HG03103 (cell line): ENCODE results near the gene CYP24A1.

Experiments
- ATAC-seq: cut with Tn5 transposase; IDR thresholded peaks from one replicate; pipeline ENCODE4 v1.9.1; 2021; ENCODE audit warnings: low read depth; ENCODE audit not compliant: unreplicated experiment

Gene CYP24A1

GRCh38 chr20:54116550-54117235, 57.1 kb downstream of the CYP24A1 start:
- no peak for ATAC-seq

DNA sequence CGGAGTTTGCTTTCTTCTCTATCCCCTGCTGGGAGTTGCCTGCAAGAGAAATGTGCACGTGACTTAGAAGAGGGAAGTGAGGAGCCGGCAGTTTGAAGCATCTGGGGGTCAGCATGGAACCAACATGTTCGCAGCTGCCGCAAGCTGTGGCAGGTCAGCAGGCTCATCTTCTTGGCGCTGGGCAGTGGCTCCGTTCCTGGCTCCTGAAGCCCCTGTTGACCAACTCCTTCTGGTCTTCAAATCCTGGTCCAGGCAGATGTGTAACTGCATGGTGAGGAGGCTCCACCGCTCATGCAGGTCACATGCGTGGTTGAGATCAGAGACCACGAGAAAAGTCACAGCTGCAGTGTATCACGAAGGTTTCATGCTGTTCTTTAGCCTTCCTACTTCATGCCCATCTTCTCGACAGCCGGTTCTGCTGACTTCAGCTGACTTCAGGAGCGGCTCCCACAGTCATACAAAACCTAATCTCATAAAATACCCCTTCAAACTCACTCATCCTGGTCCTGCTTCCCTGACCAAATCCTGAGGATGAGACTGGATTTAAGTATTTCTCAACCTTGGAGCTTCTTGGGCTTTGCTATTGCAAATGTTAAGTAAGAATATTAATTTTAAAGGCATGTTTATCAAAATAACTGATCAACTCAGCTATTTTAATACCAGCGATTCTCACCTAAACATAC, 58.5 kb downstream of the CYP24A1 start:
- ATAC-seq = no peak

GRCh38 chr20:54114109-54114508, 59.7 kb downstream of the CYP24A1 start:
- ATAC-seq = no peak

DNA sequence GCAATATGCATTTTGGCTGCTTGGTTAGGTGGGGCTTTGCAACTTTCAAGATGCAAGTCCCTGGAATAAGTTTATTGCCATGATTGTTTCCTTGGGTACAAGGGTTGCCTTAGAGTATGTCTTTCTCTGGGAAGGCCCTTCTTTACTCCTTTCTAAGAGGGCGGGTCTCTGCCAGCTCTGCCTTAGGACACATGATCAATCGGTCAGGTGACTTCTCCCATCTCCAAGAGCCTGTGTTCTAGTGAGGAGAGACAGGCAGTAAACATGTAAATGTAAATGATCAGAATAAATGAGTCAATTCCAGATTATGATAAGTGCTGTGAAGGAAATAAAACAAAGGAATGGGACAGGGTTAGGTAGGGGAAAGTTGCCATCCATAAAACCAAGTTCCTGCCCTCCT, 60.2 kb downstream of the CYP24A1 start:
- no peak for ATAC-seq

DNA sequence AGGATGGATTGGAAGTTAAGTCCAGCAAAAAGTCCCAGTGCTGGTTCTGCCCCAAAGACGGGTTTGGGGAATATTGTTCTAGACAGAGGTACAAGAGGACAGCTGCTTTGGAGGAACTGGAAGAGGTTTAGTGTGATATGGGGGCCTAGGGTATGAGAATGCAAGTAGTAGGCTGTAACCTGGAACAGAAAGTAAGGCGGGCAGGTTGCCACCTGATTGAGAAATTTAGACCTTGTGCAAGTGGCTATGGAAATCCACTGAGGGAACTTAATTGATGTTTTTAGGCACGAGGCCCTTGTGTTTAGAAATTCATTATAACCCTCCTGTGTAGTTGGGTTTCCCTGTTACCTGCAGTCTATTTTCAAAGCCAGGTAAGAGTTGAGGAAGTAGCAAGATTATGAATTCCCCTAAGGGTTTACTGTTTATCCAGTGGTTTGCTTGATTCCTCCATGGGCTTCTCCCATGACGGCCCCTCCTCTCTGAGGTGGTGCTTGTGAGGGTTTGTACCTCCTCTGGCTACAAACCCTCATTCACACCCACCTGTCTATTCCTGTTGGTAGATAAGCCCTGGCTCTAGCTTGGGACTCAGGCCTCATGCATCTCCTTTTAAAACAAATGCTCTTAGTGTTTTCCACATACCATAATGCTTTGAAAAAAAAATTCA, 61.4 kb downstream of the CYP24A1 start:
- no peak for ATAC-seq

DNA sequence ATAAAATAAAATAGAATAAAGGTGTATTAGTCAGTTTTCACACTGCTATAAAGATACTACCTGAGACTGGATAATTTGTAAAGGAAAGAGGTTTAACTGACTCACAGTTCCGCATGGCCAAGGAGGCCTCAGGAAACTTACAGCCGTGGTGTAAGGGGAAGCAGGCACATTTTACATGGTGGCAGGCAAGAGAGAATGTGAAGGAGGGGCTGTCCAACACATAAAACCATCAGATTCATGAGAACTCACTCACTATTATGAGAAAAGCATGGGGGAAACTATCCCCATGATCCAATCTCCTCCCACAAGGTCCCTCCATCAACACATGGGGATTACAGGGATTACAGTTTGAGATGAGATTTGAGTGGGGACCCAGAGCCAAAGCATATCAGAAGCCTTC, 62.3 kb downstream of the CYP24A1 start:
- no peak for ATAC-seq

GRCh38 chr20:54110457-54110856, 63.3 kb downstream of the CYP24A1 start:
- ATAC-seq = no peak

DNA sequence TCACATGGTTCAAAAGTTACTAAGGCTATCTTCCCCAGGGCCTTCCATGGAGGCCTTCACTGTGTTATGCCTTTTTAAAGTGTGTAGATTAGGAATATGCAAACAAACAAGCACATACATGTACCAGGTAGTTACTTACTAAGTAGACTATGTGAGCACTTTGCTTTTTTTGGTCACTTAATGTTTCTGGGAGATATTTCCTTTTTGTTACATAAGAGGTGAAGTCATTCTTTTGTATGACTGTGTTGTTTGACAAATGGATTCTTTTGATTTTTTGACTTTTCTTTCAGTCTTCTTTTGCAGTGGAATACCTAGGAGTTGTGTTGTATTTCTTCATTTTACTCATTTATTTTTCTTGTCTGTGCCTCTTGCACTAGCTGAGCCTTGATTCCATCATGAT, 63.7 kb downstream of the CYP24A1 start:
- no peak for ATAC-seq

GRCh38 chr20:54108817-54109216, 65.0 kb downstream of the CYP24A1 start:
- ATAC-seq = no peak

- no peak for ATAC-seq
Measured at GRCh38 chr20:54108326-54108642, 65.5 kb downstream of the CYP24A1 start.

GRCh38 chr20:54107600-54108325, 66.0 kb downstream of the CYP24A1 start:
- no peak for ATAC-seq

- no peak for ATAC-seq
Measured at GRCh38 chr20:54107181-54107580, 66.6 kb downstream of the CYP24A1 start.

GRCh38 chr20:54106162-54106561, 67.6 kb downstream of the CYP24A1 start:
- no peak for ATAC-seq

GRCh38 chr20:54105653-54106052, 68.1 kb downstream of the CYP24A1 start:
- ATAC-seq = no peak

DNA sequence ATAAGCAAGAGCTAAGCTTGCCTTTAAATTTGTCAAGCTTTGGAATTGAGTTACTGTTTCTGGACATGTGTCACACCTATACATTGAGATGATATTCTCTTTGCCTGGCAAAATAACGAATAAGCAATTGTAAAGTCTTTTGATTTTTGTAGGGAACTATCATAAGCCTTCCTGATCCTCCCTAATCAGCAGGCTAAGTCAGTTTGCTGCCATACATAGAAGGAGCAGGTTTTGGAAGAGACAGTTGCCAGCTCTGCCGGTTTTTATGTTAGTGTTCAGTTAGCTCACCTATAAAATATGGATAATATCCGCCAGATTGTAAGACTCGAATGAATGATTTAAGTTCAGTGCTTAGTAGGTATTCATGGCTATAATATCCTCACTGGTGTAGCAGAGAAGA, 69.0 kb downstream of the CYP24A1 start:
- no peak for ATAC-seq

GRCh38 chr20:54103762-54104600, 69.8 kb downstream of the CYP24A1 start:
- no peak for ATAC-seq
